ENCODE measurements around the gene B3GAT2. TPM values are rescaled to one million over a fixed set of nuclear protein-coding genes. Genes with fewer than 3 reads are reported as not detected.

B3GAT2 gene
- total and polyA plus RNA-seq, 3 experiments from 2014 or later, result 0.22 TPM; not detected in 2

GRCh38 chr6:70847106-70848084 lies 109.5 kb downstream of the B3GAT2 start:
- peaks cover 0 to 31% (median 12%) of the 10 kb centered on the region in 3 donors for H3K36me3 Mint-ChIP-seq
- H3K27me3 Mint-ChIP-seq, result no peaks in the 10 kb centered on the region
- ChIA-PET POLR2A (no interaction called here), CTCF (no interaction called here)
- no peak for DNase-seq
- Histone ChIP-seq H3K36me3 (ENCODE audit: insufficient read depth, low read length) (no peaks in the 10 kb centered on the region), H3K9me3 (ENCODE audit: low read length) (no peaks in the 10 kb centered on the region), H3K4me3 (ENCODE audit: low read length) (no peak overlapping the region), H3K4me1 (ENCODE audit: insufficient read depth, low read length) (no peaks in the 10 kb centered on the region), H3K27ac (ENCODE audit: low read depth, low read length) (no peak overlapping the region), H3K27me3 (ENCODE audit: insufficient read depth, low read length, poor library complexity, severe bottlenecking) (no peaks in the 10 kb centered on the region)
- no peak overlapping the region for H3K4me3 Mint-ChIP-seq
- peaks cover 15 to 39% (median 18%) of the 10 kb centered on the region in 3 donors for H3K4me1 Mint-ChIP-seq
- H3K27ac Mint-ChIP-seq, result peak overlapping the region in 1 of 8 donors; percentile 71
- H3K9me3 Mint-ChIP-seq, result no peaks in the 10 kb centered on the region

GRCh38 chr6:70846207-70846835 lies 110.5 kb downstream of the B3GAT2 start:
- H3K4me1 ChIP-seq (ENCODE audit: insufficient read depth, low read length), result no peaks in the 10 kb centered on the region
- no peak overlapping the region for H3K4me3 ChIP-seq (ENCODE audit: low read length)
- Mint-ChIP-seq H3K27ac (peak overlapping the region in 2 of 8 donors; percentile 1 to 34), H3K4me1 (peaks cover 15 to 46% (median 18%) of the 10 kb centered on the region in 3 donors), H3K27me3 (no peaks in the 10 kb centered on the region), H3K9me3 (no peaks in the 10 kb centered on the region), H3K4me3 (no peak overlapping the region), H3K36me3 (peaks cover 0 to 33% (median 9%) of the 10 kb centered on the region in 3 donors)
- H3K27me3 ChIP-seq (ENCODE audit: insufficient read depth, low read length, poor library complexity, severe bottlenecking), result no peaks in the 10 kb centered on the region
- no peak overlapping the region for H3K27ac ChIP-seq (ENCODE audit: low read depth, low read length)
- ChIA-PET POLR2A (no interaction called here), CTCF (no interaction called here)
- no peak for DNase-seq
- H3K9me3 ChIP-seq (ENCODE audit: low read length), result no peaks in the 10 kb centered on the region
- H3K36me3 ChIP-seq (ENCODE audit: insufficient read depth, low read length), result no peaks in the 10 kb centered on the region

GRCh38 chr6:70844301-70844700 lies 112.6 kb downstream of the B3GAT2 start:
- no peak overlapping the region for H3K4me3 Mint-ChIP-seq
- H3K27ac Mint-ChIP-seq, result peak overlapping the region in 1 of 8 donors; percentile 8
- DNase-seq, result no peak
- Histone ChIP-seq H3K9me3 (ENCODE audit: low read length) (no peaks in the 10 kb centered on the region), H3K36me3 (ENCODE audit: insufficient read depth, low read length) (no peaks in the 10 kb centered on the region), H3K4me1 (ENCODE audit: insufficient read depth, low read length) (no peaks in the 10 kb centered on the region), H3K27ac (ENCODE audit: low read depth, low read length) (no peak overlapping the region), H3K27me3 (ENCODE audit: insufficient read depth, low read length, poor library complexity, severe bottlenecking) (no peaks in the 10 kb centered on the region), H3K4me3 (ENCODE audit: low read length) (no peak overlapping the region)
- CTCF ChIA-PET, result no interaction called here
- peaks cover 0 to 43% (median 9%) of the 10 kb centered on the region in 3 donors for H3K36me3 Mint-ChIP-seq
- no peaks in the 10 kb centered on the region for H3K9me3 Mint-ChIP-seq
- H3K27me3 Mint-ChIP-seq, result no peaks in the 10 kb centered on the region
- H3K4me1 Mint-ChIP-seq, result peaks cover 16 to 44% (median 18%) of the 10 kb centered on the region in 3 donors
- POLR2A ChIA-PET, result no interaction called here

- Histone ChIP-seq H3K4me3 (ENCODE audit: low read length) (no peak overlapping the region), H3K4me1 (ENCODE audit: insufficient read depth, low read length) (no peaks in the 10 kb centered on the region), H3K27ac (ENCODE audit: low read depth, low read length) (no peak overlapping the region), H3K36me3 (ENCODE audit: insufficient read depth, low read length) (no peaks in the 10 kb centered on the region), H3K27me3 (ENCODE audit: insufficient read depth, low read length, poor library complexity, severe bottlenecking) (no peaks in the 10 kb centered on the region), H3K9me3 (ENCODE audit: low read length) (no peaks in the 10 kb centered on the region)
- H3K27me3 Mint-ChIP-seq, result no peaks in the 10 kb centered on the region
- peaks cover 0 to 51% (median 9%) of the 10 kb centered on the region in 3 donors for H3K36me3 Mint-ChIP-seq
- H3K9me3 Mint-ChIP-seq, result no peaks in the 10 kb centered on the region
- H3K27ac Mint-ChIP-seq, result peak overlapping the region in 1 of 8 donors; percentile 46
- DNase-seq, result no peak
- POLR2A ChIA-PET, result no interaction called here
- peaks cover 18 to 38% (median 21%) of the 10 kb centered on the region in 3 donors for H3K4me1 Mint-ChIP-seq
- CTCF ChIA-PET, result no interaction called here
- H3K4me3 Mint-ChIP-seq, result no peak overlapping the region
Measured at GRCh38 chr6:70843328-70843918, 113.4 kb downstream of the B3GAT2 start.

GRCh38 chr6:70842541-70842940 lies 114.3 kb downstream of the B3GAT2 start:
- Mint-ChIP-seq H3K27ac (peak overlapping the region in 1 of 8 donors; percentile 61), H3K4me3 (no peak overlapping the region), H3K27me3 (no peaks in the 10 kb centered on the region), H3K36me3 (peaks cover 0 to 51% (median 9%) of the 10 kb centered on the region in 3 donors), H3K9me3 (no peaks in the 10 kb centered on the region), H3K4me1 (peaks cover 17 to 34% (median 24%) of the 10 kb centered on the region in 3 donors)
- Histone ChIP-seq H3K4me3 (ENCODE audit: low read length) (no peak overlapping the region), H3K27ac (ENCODE audit: low read depth, low read length) (no peak overlapping the region), H3K4me1 (ENCODE audit: insufficient read depth, low read length) (no peaks in the 10 kb centered on the region), H3K36me3 (ENCODE audit: insufficient read depth, low read length) (no peaks in the 10 kb centered on the region), H3K27me3 (ENCODE audit: insufficient read depth, low read length, poor library complexity, severe bottlenecking) (no peaks in the 10 kb centered on the region), H3K9me3 (ENCODE audit: low read length) (no peaks in the 10 kb centered on the region)
- ChIA-PET CTCF (interaction anchor here (0.9 kb wide), 1 partner anchor 21 kb away, joined by 3 read pairs; no protein-coding TSS in a partner anchor), POLR2A (no interaction called here)
- no peak for DNase-seq

- H3K27ac Mint-ChIP-seq, result no peak overlapping the region
- Histone ChIP-seq H3K27ac (ENCODE audit: low read depth, low read length) (no peak overlapping the region), H3K36me3 (ENCODE audit: insufficient read depth, low read length) (no peaks in the 10 kb centered on the region), H3K4me3 (ENCODE audit: low read length) (no peak overlapping the region), H3K9me3 (ENCODE audit: low read length) (no peaks in the 10 kb centered on the region), H3K27me3 (ENCODE audit: insufficient read depth, low read length, poor library complexity, severe bottlenecking) (no peaks in the 10 kb centered on the region), H3K4me1 (ENCODE audit: insufficient read depth, low read length) (no peaks in the 10 kb centered on the region)
- no peaks in the 10 kb centered on the region for H3K9me3 Mint-ChIP-seq
- H3K4me1 Mint-ChIP-seq, result peaks cover 16 to 26% (median 24%) of the 10 kb centered on the region in 3 donors
- peaks cover 0 to 50% (median 8%) of the 10 kb centered on the region in 3 donors for H3K36me3 Mint-ChIP-seq
- no peak for DNase-seq
- H3K27me3 Mint-ChIP-seq, result no peaks in the 10 kb centered on the region
- CTCF ChIA-PET, result no interaction called here
- no peak overlapping the region for H3K4me3 Mint-ChIP-seq
- POLR2A ChIA-PET, result no interaction called here
Measured at GRCh38 chr6:70841112-70841511, 115.7 kb downstream of the B3GAT2 start.

GRCh38 chr6:70839286-70840266 lies 117.3 kb downstream of the B3GAT2 start:
- no peaks in the 10 kb centered on the region for H3K27me3 Mint-ChIP-seq
- H3K27ac Mint-ChIP-seq, result peak overlapping the region in 3 of 8 donors; percentile 4 to 38 (median 32)
- no peaks in the 10 kb centered on the region for H3K36me3 ChIP-seq (ENCODE audit: insufficient read depth, low read length)
- ChIA-PET POLR2A (no interaction called here), CTCF (no interaction called here)
- H3K4me3 ChIP-seq (ENCODE audit: low read length), result no peak overlapping the region
- H3K4me3 Mint-ChIP-seq, result no peak overlapping the region
- peaks cover 10 to 14% (median 12%) of the 10 kb centered on the region in 3 donors for H3K4me1 Mint-ChIP-seq
- peaks cover 0 to 42% (median 4%) of the 10 kb centered on the region in 3 donors for H3K36me3 Mint-ChIP-seq
- DNase-seq, result no peak
- no peaks in the 10 kb centered on the region for H3K9me3 ChIP-seq (ENCODE audit: low read length)
- H3K9me3 Mint-ChIP-seq, result no peaks in the 10 kb centered on the region
- no peaks in the 10 kb centered on the region for H3K4me1 ChIP-seq (ENCODE audit: insufficient read depth, low read length)
- no peak overlapping the region for H3K27ac ChIP-seq (ENCODE audit: low read depth, low read length)
- H3K27me3 ChIP-seq (ENCODE audit: insufficient read depth, low read length, poor library complexity, severe bottlenecking), result no peaks in the 10 kb centered on the region

Measured in CD8-positive, alpha-beta memory T cell (primary cell).